ENCODE results near the gene CHRM4.

The CHRM4 gene

DNA sequence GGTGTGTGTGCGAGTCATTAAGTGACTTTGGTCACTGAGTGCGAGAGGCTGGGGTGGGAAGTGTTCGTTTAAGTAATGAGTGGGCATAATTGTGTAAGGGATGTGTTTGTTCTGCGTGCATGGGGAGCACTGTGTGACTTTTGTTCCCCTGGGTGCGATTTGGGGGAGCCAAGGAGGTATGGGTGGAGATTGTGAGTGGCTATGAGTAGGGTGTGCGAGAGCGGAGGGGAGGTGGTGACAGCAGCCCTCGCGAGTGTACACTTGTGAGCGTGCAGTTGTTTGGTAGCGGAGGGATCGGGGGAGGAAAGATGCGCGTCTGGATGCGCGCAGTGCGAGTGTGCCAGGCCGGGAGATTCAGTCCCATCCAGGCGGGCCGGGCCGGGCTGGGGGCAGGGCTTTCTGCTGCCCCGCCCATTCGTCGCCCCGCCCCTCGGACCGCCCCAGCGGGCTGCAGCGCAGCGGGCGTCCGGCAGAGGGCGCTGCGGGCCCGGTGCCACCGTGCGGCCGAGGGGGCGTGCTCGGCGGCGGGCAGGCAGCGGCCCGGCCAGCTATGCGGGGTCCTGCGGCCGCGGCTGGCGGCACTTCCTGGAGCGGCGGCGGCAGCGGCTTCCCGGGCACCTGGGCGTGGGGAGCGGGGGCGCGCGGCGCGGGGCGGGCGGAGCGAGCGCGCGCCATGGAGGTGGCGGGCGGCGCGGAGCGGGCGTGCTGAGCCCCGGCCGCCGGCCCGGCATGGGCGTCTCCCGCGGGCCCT, 44.5 kb downstream of the CHRM4 start, which contains the start of gene DGKZ:
Gene DGKZ, plus strand, starts transcription at position 578 of the 751 bp plus-strand sequence. CDS start 197 bp downstream, outside the sequence.
- DNase-seq, result peak; percentile 39 to 48

DNA sequence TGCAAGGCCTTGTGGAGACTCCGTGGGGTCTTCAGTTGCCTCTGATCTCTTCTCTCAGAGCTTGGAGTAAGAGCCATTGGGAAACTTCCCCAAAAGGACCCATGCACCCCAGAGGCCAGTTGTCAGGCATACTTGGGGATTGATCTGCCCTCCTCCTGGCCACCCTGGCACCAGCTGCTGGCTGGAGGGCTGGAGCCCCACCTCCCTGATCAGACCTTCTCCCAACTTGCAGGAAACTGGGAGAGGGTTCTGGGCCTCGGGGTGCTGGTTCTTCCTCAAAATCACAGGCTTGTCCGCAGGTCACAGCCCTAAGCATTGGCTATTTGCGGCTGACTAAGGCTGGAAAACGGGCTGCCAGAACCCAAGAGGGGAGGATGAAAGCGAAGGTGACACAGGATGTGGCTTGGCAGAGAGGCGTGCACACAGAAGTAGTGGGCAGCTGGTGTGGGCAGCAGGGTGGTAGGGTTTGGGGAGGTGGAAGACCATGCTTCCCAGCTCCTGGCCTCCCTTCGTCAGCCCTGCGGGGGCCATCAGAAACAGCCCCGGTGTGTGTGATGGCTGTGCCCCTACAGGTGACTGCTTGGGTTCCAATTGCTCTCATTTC, 45.6 kb downstream of the CHRM4 start:
- no peak for DNase-seq

DNA sequence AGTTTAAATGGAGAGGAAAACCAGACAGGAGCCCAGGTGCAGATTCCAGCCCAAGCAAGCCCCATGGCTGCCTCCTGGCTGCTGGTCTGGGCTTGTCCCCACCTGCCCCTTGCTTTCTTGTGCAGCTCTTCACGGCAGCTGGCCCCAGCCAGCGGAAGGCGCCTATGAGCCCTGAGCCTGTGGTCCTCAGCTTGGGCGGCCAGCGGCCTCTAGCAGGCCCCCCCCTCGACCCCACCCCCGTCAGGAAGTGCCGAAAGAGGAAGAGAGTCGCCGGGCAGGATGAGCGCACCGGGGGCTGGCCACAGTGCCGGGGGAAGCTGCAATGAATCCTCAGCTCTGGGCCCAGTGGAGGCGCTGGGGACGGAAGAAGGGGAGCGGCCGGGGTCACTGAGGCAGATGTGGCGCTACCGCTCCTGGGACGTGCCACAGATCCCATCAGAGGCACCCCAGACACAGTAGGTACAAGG, 46.4 kb downstream of the CHRM4 start:
- DNase-seq, result no peak

DNA sequence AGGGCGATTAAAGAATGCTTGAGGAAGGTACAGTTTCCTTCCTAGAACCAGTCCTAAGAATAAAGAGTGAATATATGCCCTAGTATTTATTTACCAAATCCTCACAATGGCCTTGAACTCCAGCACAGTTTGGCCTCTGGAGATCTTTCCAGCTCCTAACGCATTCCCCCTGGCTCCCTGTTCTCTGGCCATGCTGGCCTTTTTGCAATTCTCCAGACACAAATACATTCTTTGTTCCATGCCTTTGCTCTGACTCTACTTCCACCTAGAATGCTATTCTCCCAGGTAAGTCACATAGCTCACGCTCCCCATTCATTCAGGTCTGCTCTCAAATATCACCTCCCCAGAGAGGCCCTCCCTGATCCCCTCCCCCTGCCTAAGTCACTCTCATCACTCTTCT, 48.1 kb downstream of the CHRM4 start:
- DNase-seq, result no peak

DNA sequence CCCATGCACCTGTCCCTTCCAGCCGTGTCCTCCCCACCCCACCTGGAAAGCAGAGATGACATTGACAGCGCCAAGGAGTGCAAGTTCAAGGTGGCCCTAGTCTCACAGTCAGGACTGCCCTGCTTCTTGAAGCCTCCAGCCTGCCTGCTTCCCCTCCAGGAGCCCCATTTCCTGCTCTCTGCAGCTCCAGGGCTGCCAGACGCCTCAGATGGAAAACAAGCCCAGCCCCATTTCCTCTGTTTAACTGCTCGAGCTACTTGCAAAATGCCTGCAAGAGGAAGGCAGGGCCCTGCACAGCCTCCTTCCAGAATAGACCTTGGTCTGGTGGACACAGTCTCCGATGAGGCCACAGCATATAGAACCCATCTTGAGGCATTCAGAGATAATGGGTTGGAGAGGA, 49.3 kb downstream of the CHRM4 start:
- DNase-seq, result no peak

DNA sequence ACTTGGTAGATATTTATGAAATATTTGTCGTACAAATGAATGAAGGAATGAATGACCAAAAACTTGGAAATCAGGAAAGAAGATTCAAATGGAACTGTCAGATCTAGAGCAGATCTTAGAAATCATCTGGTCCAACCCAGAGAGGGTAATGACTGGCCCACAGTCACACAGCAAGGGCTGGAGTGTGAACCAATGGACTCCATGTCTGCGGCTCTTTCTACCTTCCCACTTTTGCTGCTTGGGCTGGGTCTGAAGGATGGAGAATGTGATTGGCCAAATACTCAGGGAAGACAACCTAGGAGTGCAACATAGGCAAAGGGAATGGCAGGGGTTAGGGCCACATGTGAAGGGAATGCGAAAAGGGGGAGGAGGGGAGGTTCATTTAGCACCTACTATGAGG, 50.1 kb downstream of the CHRM4 start:
- no peak for DNase-seq

DNA sequence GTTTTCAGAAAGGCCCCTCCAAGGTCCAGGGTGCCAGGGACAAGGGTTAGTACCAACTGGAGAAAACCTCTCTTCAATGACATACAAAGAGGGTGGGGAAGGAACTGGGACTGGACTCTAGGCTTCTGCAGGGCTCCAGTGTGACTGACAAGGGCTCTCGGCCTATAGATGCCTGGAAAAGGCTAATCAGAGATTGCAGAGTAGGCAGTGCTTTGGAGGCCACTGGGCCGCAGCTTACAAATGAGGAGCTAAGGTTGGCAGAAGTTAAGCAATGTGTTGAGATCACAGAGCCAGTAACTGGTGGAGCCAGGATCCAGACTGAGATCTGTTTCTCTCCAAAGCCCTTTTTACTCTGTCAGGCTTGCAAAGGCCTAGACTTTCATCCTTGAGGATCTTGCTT, 51.8 kb downstream of the CHRM4 start:
- DNase-seq, result no peak

DNA sequence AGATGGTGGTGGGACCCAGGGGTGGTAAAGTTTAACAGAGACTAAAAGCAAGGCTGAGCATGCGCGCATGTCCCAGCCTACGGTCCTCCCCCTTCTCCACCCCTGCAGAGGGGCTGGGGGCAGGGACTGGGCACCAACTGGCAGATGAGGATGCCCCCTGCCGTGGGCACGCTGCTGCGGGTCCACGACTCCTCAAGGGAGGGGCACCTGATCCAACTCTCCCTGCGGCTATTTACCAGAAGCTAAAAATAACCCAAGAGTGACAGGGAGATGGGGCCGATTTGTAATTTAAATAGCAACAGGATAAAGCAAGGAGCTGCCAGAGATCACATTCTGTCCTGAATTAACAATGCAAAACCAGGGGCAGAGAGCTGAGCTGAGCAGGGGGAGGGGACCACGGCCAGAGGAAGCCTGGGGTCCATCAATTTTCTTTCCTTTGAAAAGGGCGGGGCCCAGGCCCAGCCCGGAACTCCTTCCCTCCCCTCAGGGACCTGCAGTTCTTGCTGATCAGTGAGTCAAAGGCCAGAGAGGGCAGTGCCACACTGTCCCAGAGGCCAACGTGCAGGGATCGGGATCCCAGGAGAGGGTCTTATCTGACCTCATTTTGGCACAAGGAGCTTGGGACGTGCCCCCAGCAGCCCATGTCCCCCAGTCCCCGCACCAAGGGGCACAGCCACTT, 52.4 kb downstream of the CHRM4 start:
- no peak for DNase-seq

DNA sequence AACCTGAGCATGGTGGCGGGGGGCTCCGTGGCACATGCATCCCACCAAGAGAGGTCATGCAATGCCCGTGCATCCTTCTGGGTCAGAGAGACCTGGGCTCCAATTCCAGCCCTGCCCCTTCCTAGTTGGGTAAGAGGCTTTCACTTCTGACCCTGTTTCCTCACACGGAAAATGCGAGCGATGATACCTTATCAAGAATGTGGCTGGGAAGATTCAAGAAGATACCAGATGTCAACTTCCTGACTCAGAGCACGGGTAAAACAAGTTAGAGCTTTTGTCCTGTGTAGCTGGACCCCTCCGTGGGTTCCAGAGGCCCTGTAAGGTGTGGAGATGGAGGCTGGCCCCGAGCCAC, 53.0 kb downstream of the CHRM4 start:
- no peak for DNase-seq

DNA sequence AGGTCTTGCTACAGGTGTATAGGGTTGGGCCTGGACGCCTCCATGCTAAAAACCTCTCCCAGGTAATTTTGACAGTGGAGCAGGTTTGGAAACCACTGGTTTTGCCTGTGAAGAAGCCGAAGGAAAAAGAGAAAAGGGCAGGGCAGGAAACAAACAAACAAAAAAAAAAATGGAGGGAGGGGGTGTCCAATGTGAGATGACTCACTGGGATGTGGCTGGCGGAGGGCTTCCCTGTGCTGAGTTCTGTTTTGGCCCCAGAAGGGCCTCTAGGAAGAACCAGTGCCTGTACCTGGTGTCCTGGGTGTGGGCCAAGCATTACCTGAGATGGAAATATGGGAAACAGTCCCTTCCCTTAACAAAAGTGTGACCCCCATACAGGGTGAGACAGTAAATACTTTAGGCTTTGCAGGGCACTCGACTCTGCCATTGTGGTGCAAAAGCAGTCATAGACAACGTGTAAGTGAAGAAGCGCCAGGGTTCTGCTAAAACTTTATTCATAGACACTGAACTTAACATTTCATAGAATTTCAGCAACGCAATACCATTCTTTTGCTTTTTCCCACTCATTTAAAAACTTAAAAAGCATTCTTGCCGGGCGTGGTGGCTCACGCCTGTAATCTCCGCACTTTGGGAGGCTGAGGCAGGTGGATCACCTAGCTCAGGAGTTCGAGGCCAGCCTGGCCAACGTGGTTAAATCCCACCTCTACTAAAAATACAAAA, 53.8 kb downstream of the CHRM4 start:
- DNase-seq, result no peak

DNA sequence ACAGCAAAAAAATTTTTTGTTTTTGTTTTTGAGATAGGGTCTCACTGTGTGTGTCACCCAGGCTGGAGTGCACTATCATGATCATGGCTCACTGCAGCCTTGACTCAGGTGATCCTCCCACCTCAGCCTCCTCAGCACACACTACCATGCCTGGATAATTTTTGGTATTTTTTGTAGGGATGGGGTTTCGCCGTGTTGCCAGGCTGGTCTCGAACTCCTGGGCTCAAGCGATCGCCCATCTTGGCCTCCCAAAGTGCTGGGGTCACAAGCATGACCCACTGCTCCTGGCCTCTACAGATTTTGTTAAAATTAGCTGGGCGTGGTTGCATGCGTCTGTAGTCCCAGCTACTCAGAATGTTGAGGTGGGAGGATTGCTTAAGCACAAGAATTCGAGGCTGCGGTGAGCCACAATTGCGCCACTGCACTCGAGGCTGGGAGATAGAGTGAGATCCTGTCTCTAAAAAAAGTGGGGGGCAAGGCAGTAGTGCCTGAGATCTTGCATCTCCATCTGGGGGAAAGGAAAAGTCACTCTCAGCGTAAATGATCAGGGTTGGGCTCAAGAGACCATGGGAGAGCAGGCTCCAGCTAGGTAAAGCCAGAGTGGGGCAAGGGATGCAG, 54.9 kb downstream of the CHRM4 start:
- no peak for DNase-seq

DNA sequence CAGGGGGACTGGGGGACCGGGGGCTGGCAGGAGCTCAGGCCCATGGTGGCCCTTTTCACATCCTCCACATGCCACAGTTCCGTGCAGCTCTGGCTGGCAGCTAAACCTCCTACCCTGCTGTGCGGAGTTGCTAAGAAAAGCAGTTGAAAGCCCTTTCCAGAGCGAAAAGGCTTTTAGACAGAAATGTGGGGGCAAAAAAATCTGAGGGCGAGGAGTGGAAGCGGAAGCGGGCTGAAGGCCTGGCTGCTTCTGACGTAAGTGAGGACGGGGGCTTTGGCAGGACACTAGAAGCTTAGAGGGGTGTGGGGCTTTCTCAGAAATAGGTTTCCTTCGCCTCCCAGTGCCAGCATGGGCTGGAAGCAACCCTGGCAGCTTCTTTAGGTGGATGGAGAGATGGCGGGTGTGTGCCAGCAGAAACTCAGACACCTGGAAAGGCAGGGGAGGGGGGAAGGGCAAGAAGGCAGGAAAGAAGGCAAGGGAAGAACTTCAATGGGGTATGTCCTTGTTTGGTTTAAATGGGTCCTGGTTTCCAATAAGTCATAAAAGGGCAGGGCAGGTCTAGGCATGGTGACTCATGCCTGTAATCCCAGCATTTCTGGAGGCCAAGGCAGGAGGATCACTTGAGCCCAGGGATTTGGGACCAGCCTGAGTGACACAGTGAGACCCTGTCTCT, 55.5 kb downstream of the CHRM4 start:
- no peak for DNase-seq

DNA sequence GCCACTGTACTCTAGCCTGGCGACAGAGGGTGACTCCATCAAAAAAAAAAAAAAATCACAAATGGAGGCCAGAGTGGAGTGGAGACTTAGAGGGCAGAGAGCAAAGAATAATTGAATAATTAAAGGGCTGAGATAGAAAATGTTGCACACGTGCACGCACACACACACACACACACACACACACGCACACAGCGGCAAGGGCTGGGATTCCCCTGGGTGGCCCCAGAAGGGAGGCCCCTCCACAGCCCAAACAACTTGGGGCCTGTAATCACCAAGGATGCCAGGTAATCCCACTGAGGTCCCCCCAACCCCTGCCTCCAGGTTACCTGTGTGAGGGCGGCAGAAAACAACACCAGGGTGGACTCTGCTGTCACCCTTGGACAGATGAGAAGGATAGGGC, 56.3 kb downstream of the CHRM4 start:
- no peak for DNase-seq

DNA sequence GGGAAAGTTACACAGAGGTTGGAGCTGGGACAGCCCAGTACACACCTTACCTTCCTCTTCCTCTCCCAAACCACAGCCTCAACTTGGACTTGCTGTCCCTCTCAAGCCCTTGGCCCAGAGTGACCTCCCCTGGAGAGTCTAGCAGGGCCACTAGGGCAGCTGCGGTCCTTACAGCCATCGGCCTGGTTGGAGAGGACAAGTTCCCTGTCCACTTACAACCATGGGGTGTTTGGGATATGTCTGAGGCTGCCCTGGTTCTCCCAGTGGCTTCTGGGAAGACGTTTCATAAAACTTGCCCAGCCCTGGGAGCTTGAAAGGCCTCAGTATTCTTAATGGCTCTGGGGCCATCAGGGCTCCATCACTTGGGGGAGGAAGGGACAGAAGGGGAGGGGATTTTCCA, 57.4 kb downstream of the CHRM4 start:
- DNase-seq, result no peak

Data from cerebellar nuclear complex (tissue), 1 donor.